ENCODE results near the gene DNM2.

- no peak for TF ChIP-seq ZNF488 (tag by site-specific recombination; IDR thresholded peaks at IDR 0.05)
- TF ChIP-seq ZBTB11 (tag by site-specific recombination; conservative IDR thresholded peaks at IDR 0.05; ENCODE audit: low read depth), result no peak
- no peak for TF ChIP-seq REST (tag by site-specific recombination; IDR thresholded peaks at IDR 0.05)
- TF ChIP-seq ZNF121 (tag by site-specific recombination; IDR thresholded peaks at IDR 0.05), result no peak
- TF ChIP-seq CTCF (tag by site-specific recombination; IDR thresholded peaks at IDR 0.05), result no peak
- no peak for TF ChIP-seq KLF17 (tag by site-specific recombination; IDR thresholded peaks at IDR 0.05)
- no peak for TF ChIP-seq ZNF513 (tag by site-specific recombination; IDR thresholded peaks at IDR 0.05)
- no peak for TF ChIP-seq REPIN1 (tag by site-specific recombination; IDR thresholded peaks at IDR 0.05; ENCODE audit: low read depth)
- TF ChIP-seq ZNF670 (tag by site-specific recombination; IDR thresholded peaks at IDR 0.05; ENCODE audit: low read depth), result no peak
Measured at GRCh38 chr19:10800488-10800887, 82.6 kb downstream of the DNM2 start.
